NOMO-1 treated with dmso at 0.1 percent for 144 hours (cell line): Measurements from ENCODE around the gene ZIC4.

Source experiments
- DNase-seq: peaks from one replicate; lab custom pipeline; 2025; ENCODE audit not compliant: unreplicated experiment; lab: John Stamatoyannopoulos, UW

The ZIC4 gene

DNA sequence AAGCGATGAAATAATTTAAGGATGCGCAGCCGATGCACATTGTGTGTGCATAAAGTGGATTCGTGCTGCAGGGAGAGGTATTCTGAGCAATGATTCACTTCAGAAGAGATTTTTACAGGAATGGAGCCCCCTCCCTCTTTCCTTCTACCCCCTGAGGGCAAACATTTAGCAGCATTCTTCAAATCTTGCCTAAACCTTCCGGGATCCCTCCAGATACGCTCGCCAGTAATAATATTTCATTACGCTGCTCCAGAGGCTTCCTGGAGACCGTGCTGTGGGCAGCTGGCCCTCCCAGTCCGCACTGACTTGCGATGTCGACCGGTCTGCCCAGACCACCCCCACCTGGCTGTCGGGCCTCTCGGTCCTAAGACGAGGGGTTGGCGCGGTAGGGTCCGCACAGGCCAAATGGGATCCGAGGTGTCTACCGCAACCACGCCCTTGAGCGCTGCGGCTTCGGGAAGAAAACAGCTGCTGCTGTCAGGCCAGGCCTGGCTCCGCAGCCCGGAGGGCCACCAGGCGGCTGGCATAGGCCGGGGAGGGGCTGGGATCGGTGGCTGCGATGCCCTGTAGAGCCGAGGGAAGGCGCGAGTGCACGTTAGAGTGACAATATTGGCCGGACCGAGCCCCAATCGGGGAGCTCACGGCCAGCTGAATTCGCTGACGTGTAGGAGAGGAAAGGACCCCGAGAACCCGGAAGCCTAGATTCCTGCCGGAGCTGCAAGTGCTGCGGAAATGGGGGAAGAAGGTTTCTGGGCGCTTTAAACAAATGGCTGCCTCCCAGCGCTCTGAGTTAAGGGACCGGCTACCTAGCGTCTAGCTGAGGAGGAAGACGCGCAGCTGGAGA is 14.3 kb downstream of the ZIC4 start:
- no peak for DNase-seq

DNA sequence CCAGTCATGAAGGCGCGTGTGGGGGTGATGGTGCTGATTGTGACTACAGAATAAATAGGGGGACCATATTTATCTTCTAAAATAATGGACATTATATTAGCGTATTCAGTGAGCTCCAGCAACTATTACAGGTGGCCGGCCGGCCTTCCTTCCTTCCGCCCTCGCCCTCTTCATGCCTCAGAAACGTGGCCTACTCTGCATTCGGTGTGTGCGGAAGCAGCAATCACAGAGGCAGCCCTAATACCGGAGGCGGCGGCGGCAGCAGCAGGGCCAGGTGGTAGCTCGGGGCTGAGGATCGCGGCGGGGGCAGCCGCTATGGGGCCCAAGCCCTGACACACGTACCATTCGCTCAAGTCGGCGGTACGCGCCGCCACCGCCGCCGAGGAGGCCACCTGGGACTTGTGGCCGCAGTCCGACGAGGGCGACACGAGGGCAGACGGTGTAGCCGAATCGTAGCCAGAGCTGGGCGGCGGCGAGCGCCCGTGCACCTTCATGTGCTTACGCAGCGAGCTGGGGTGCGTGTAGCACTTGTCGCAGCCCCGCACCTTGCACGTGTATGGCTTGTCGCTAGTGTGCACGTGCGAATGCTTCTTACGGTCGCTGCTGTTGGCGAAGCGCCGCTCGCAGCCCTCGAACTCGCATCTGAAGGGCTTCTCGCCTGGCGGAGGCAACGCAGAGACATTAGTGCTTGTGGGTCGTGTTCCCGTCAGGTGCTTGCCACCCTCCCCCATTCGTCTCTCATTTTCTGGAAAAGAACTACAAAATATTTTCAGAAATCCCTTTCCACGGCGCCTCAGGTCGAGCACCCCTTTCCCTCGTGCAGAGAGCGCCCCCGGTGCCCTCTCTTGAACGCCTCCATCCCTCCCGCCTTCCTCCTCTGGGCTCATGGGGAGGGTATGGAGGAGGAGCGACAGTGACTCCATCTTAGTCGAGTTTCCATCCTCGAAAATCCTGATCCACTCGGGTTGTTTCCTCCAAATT is 15.5 kb downstream of the ZIC4 start:
- no peak for DNase-seq

- DNase-seq: no peak
These were observed 16.6 kb downstream of the ZIC4 start for GRCh38 chr3:147389717-147390116.

- no peak for DNase-seq
These were observed 17.4 kb downstream of the ZIC4 start for GRCh38 chr3:147388700-147389580.

DNA sequence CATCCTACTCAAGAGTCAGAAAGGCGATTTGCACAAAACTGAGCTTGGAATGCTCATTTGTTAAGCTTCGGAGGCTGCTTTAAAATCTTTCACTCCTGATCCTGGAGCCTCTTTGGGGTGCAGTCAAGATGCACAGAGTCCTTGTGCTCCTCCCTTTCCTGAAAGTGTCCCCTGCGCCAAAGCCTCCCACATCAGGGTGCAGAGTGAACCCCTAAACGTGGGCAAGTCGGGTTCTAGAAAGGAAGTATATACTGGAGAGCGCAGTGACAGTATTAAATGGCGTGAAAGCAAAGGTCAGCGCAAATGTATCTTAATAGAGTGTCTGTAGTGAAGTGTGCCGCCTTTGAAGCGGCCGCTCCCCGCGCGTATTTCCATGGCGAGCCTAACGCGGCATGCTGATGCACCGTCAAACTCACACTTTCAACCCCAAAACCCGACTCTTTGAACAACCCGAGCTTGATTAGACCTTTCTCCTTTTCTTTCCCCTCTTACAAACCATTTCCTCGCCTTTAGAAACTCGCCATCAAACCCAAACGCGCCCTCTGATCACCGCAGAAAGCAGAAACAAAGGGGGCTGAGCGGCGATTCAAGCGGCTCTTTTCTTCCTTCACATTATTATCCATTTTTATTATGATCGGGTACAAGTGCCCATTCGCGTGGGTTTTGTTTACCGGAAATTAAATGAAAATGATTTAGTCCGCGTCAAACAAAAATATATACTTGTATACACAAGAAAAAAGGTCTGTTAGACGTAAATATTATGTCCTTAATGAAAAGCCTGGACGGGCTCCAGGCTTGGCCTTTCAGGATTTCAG is 18.3 kb downstream of the ZIC4 start:
- DNase-seq: no peak

GRCh38 chr3:147387291-147387884 is 19.0 kb downstream of the ZIC4 start:
- DNase-seq: no peak

GRCh38 chr3:147385059-147386012 is 21.0 kb downstream of the ZIC4 start:
- DNase-seq: no peak

DNA sequence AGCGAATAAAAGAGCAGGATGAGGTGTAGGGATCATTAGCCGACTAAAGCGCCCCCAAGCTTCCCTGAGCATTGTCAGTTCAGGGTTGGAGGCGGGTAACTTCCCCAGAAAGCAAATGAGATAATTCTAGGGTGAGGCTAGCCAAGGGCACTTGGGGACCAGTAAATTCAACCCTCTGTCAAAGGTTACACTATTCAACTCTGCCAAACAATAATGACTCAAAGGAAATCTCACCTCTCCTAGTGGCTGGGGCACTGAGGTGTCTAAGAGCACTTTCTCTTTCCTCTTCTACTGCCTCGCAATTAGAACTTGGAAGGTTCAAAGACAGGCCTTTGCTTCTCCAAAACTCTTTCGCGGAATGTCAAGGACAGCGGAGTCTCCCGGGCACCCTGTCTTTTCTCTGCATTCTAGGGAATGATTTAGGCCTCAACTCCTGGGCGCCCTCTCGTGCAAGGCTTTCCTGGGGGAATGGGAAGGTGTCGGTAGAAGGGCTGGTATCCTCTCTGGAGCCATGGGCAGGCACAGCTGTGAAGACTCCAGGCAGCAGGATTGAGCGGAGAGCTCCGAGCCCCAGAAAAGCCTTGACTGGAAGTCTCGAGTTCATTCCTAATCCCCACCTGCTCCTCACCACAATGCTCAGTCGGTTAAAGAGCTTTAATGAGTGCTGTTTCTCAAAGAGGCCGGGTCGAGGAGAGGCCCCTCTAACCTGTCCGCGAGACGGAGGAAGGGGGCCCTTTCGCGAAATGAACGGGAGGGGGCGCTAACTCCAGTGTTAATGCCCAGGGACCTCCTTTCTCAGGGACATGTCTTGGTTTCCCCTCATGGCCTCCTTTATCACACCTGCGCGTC is 21.9 kb downstream of the ZIC4 start:
- DNase-seq: no peak

DNA sequence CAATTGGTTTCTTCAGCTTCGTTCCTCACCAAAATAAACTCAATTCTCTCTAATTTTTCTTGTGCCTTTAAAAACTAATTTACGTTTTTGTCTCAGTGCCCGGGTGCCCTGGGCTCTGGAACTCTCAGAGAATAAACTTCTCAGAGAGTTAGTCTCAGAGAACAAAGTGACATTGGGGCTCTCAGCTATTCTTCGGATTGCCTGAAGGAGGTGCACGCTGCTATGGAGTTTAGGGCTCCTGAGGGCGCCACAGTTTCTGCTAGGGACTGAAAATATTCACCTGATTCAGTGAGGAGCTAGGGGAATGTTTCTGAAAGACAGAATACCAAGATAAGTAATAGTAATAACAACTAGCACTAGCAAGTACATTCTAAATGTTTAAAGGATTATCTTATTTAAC is 22.7 kb downstream of the ZIC4 start:
- peak; percentile 28 for DNase-seq

GRCh38 chr3:147381596-147381995 is 24.7 kb downstream of the ZIC4 start:
- DNase-seq: no peak

DNA sequence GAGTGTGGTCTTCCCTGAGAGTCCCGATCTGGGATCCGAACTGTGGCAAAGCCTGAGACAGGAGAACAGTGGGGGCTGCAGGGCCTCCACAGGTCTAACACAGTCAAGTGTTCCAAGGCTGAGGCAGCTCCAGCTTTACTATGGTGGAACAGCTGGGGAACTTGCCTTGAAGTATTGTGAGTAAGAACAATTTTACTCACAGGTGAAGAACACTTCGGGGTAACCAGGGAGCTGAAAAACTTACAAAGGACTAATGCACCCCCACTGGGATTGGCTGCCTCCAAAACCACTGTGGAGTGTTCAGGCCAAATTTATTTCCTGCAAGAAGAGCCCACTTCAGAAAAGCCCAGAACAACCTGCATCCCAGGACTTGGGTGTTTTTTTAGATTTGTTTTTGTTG is 25.4 kb downstream of the ZIC4 start:
- no peak for DNase-seq

DNA sequence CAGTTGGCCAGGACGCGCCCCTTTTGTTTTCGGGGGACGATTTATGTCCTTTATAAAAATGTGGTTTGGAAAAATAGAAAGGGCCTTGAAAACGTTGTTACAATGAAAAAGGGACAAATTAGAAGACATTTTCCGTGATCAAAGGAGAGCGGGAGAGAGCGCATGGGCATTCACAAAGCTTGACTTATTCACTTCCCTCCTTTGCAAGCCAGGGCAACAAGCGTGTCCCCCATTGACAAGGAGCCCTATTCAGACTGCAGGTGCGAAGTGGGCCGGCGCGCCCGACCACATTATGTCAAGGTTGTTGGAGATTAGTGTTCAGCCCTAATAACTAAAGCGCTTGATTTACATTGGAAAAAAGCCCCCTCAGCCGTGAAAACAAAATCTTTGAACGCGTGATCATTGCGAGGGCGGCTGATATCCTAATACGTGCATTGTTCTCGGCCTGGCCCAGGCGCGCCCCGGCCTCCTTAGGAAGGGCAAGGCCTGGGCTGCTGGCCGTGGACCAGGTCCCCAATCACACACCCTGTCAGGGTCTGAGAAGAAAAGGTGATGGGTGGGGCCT is 25.9 kb downstream of the ZIC4 start:
- no peak for DNase-seq

GRCh38 chr3:147379651-147380050 is 26.7 kb downstream of the ZIC4 start:
- DNase-seq: no peak

GRCh38 chr3:147377412-147378367 is 28.7 kb downstream of the ZIC4 start:
- no peak for DNase-seq

- DNase-seq: no peak
These were observed 33.0 kb downstream of the ZIC4 start for GRCh38 chr3:147373301-147373700.

DNA sequence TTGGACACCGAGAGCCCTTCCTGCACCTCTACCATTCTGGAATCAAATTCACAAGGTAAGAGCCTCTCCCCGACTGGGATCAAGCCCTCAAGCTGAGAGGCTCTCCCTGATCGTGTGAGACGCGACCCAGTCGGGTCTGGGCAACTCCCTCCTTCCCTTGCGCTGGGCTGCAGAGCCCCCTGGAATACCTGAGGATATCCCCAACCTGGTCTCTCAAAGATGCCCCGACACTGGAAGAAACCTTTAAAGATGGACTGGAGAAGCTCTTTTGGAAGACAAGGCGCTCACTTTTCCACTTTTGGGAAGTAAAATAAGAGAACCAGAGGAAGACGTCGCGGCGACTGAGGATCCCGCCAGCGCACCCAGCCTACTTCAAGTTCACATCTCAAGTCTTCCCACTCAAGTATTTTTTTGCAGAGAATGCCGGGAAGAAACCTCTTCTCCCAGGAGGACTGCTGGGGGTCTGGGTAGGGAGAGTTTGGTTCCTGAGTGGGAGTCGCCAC is 33.8 kb downstream of the ZIC4 start:
- no peak for DNase-seq
